BE2C (cell line): ENCODE results near the gene TRPV6.

Experiments used
- DNase-seq: peaks from one replicate; pipeline ENCODE4 v3.0.0-alpha.2; 2020
- H3K27me3 ChIP-seq: fragments of 250-450 bp; sonication (Bioruptor Pico); 2 replicates; pipeline ENCODE4 v1.5.1; 2020; ENCODE audit warnings: mild to moderate bottlenecking
- H3K36me3 ChIP-seq: fragments of 250-450 bp; sonication (Bioruptor Pico); 2 replicates; pipeline ENCODE4 v1.5.1; 2020; ENCODE audit warnings: mild to moderate bottlenecking
- H3K4me1 ChIP-seq: fragments of 250-450 bp; sonication (Bioruptor Pico); 2 replicates; pipeline ENCODE4 v1.5.1; 2020
- H3K4me3 ChIP-seq: 2 replicates; pipeline ENCODE4 v1.5.1; 2011; ENCODE audit warnings: low read depth, low read length
- H3K9me3 ChIP-seq: fragments of 250-450 bp; sonication (Bioruptor Pico); 2 replicates; pipeline ENCODE4 v1.5.1; 2020
- CTCF ChIP-seq: IDR thresholded peaks from 2 replicates; pipeline ENCODE4 v1.5.1; 2012; ENCODE audit warnings: mild to moderate bottlenecking, low read depth, low read length

TRPV6 gene

GRCh38 chr7:142905759-142906158 lies 20.2 kb upstream of the TRPV6 start:
- H3K36me3 ChIP-seq: no peaks in the 10 kb centered on the region
- H3K4me1 ChIP-seq: no peaks in the 10 kb centered on the region
- DNase-seq: no peak
- no peak for TF ChIP-seq CTCF
- no peaks in the 10 kb centered on the region; the same call in none of the 2 replicates for H3K9me3 ChIP-seq
- H3K27me3 ChIP-seq: no peaks in the 10 kb centered on the region
- no peak overlapping the region for H3K4me3 ChIP-seq

GRCh38 chr7:142904128-142904527 lies 18.6 kb upstream of the TRPV6 start:
- H3K4me3 ChIP-seq: no peak overlapping the region
- no peaks in the 10 kb centered on the region for H3K27me3 ChIP-seq
- H3K36me3 ChIP-seq: no peaks in the 10 kb centered on the region
- no peaks in the 10 kb centered on the region; the same call in none of the 2 replicates for H3K9me3 ChIP-seq
- H3K4me1 ChIP-seq: no peaks in the 10 kb centered on the region
- TF ChIP-seq CTCF: no peak
- DNase-seq: no peak

GRCh38 chr7:142901426-142902259 lies 16.1 kb upstream of the TRPV6 start:
- no peak for TF ChIP-seq CTCF
- no peaks in the 10 kb centered on the region for H3K27me3 ChIP-seq
- H3K4me3 ChIP-seq: no peak overlapping the region
- DNase-seq: no peak
- H3K9me3 ChIP-seq: no peaks in the 10 kb centered on the region
- no peaks in the 10 kb centered on the region for H3K36me3 ChIP-seq
- no peaks in the 10 kb centered on the region for H3K4me1 ChIP-seq

GRCh38 chr7:142899661-142900060 lies 14.1 kb upstream of the TRPV6 start:
- Histone ChIP-seq H3K4me1 (no peaks in the 10 kb centered on the region), H3K27me3 (no peaks in the 10 kb centered on the region), H3K36me3 (no peaks in the 10 kb centered on the region), H3K9me3 (no peaks in the 10 kb centered on the region), H3K4me3 (no peak overlapping the region)
- no peak for DNase-seq
- no peak for TF ChIP-seq CTCF

GRCh38 chr7:142898377-142899170 lies 13.0 kb upstream of the TRPV6 start:
- Histone ChIP-seq H3K27me3 (no peaks in the 10 kb centered on the region), H3K9me3 (no peaks in the 10 kb centered on the region), H3K4me3 (no peak overlapping the region), H3K4me1 (no peaks in the 10 kb centered on the region), H3K36me3 (no peaks in the 10 kb centered on the region)
- no peak for TF ChIP-seq CTCF
- DNase-seq: no peak

GRCh38 chr7:142897691-142898090 lies 12.1 kb upstream of the TRPV6 start:
- no peak for DNase-seq
- no peaks in the 10 kb centered on the region for H3K27me3 ChIP-seq
- no peak for TF ChIP-seq CTCF
- H3K36me3 ChIP-seq: no peaks in the 10 kb centered on the region
- no peaks in the 10 kb centered on the region for H3K4me1 ChIP-seq
- H3K9me3 ChIP-seq: no peaks in the 10 kb centered on the region
- no peak overlapping the region for H3K4me3 ChIP-seq
